Epithelial cell of esophagus (primary cell): ENCODE data around the gene SYTL5.

Experiments used
- DNase-seq: peaks from one replicate; pipeline ENCODE4 v3.0.0; 2010; ENCODE audit warnings: low read depth
- H3K4me3 ChIP-seq: 2 replicates; pipeline ENCODE4 v1.5.1; 2011; ENCODE audit warnings: mild to moderate bottlenecking, low read length, control low read depth
- TF ChIP-seq, protein P1 (sequence below): IDR thresholded peaks from 2 replicates; pipeline ENCODE4 v1.5.1; 2011; ENCODE audit warnings: low read depth, mild to moderate bottlenecking, low read length, control low read depth, inconsistent platforms; ENCODE audit not compliant: insufficient read depth; ENCODE audit errors: missing control alignments

SYTL5 gene

DNA sequence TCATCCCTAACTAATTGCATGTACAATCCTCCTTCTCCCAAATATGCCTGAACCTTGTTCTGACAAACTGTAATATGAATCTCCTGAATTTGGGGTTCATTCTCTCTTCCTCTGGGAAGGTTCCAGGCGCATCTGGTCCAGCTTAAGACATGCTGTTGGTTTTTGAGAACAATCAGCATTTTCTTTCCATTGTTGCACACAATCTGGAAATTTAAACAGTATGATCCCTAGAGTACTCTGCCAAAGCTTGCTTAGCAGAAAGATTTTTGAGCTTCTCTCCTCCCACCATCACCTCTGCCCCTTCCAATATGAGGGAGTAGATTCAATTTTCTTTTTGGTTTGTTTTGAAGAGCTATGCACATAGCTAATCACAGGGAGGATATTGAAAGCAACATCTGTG, 164.2 kb downstream of the SYTL5 start:
- H3K4me3 ChIP-seq: no peak overlapping the region
- TF ChIP-seq, protein P1, sequence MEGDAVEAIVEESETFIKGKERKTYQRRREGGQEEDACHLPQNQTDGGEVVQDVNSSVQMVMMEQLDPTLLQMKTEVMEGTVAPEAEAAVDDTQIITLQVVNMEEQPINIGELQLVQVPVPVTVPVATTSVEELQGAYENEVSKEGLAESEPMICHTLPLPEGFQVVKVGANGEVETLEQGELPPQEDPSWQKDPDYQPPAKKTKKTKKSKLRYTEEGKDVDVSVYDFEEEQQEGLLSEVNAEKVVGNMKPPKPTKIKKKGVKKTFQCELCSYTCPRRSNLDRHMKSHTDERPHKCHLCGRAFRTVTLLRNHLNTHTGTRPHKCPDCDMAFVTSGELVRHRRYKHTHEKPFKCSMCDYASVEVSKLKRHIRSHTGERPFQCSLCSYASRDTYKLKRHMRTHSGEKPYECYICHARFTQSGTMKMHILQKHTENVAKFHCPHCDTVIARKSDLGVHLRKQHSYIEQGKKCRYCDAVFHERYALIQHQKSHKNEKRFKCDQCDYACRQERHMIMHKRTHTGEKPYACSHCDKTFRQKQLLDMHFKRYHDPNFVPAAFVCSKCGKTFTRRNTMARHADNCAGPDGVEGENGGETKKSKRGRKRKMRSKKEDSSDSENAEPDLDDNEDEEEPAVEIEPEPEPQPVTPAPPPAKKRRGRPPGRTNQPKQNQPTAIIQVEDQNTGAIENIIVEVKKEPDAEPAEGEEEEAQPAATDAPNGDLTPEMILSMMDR: no peak
- DNase-seq: no peak

DNA sequence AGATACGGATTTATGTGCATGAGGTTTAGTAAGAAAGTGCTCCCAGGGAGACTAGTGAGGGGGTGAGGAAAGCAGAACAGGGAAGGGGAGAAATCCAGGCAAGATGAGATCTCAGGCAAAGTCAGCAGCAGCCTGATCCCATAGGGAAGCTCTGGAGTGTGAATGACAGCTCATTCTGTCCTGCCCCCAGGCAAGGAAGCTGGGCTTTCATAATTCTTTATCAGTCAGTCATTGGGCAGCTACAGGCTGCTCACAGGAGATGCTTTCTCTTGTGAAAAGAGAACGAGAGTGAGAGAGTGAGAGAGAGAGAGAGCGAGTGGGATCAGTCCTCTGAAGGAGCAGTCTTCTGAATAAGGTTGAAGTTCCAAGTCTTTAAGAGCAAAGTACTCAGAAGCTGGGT, 166.2 kb downstream of the SYTL5 start:
- no peak overlapping the region for H3K4me3 ChIP-seq
- DNase-seq: peak; percentile 46
- TF ChIP-seq, protein P1: no peak

DNA sequence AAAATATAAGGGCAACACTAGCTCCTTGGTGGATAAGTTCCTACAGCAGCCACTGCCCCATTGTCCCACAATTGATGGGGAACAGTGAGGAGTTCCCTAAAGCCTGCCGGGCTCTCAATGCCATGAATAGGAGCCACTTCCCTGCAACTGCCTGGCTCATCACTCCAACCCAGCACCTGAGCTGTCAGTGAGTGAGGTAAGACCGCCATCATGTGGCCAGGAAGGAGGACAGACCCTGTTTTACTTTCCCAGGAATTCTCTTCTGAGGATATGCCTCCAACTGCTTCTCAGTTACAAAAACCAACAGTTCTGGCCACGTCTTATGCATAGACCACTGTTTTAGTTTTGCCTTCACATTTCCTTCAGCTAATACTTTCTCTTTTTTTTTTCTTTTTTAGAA, 168.8 kb downstream of the SYTL5 start:
- TF ChIP-seq, protein P1: peak; percentile 70
- no peak overlapping the region for H3K4me3 ChIP-seq
- DNase-seq: peak; percentile 60

DNA sequence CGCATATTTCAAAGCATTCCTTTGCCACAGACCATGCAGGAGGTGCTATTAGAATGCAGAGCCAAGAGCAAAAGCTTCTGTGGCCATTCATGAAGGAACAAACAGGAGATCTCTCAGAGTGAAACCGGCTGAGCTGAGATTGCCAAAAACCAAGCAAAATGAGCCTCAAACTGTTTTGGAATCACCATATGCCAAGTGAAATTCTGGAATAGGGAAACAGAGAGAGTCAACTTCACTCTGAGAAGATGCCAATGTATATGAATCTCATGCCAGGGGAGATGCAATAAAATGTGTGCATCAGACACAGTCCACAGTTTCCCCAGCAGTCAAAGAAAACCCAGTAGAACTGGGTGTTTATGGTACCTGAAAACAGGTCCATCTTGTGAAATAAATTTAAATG, 172.0 kb downstream of the SYTL5 start:
- no peak for DNase-seq
- TF ChIP-seq, protein P1: no peak
- H3K4me3 ChIP-seq: no peak overlapping the region
